GM18502 (cell line): ENCODE measurements around the gene CEP112.
A peak's percentile ranks its signal among the peaks of the same experiment; 100 is the strongest.

Source experiments
- ATAC-seq: cut with Tn5 transposase; IDR thresholded peaks from one replicate; pipeline ENCODE4 v1.9.1; 2021; ENCODE audit warnings: mild to moderate bottlenecking; ENCODE audit not compliant: unreplicated experiment, poor library complexity

The CEP112 gene

DNA sequence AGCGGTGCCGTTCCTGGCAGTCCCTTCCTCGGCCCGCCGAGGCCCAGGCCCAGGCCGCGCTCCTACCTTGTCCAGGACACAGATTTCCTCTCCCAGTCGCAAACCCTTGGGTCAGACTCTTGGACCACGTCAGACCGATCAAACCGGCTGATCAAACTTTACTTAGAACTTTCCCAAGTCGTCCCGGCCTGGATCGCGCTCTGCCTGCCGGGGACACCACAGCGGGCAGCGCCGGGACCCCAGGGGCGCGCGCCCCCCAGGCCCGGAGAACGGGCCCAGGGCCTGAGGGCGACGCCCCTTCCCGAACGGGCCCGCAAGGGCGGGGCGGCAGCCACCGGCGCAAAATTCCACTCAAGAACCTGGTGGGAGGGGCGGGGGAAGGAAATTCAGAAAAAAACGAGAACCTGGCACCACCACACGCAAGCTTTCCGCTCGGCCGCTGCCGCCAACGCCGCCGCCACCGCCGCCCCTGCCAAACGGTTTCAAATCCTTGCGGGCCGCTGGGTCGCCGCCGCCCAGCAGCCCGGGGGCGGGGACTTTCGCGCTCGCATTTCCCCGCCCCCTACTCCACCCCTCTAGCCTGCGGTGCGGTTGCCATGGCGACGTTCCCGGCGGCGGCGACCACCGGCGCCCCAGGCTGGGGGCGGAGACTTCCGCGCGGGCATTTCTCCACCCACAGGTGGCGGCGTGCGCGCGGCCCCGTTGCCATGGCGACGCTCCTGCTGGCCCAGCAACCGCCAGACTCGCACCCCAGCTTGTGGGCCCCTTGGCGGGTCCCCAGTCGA, at the start of gene CEP112:
Gene CEP112 (minus strand): TSS at position 541 of the 785 bp plus-strand sequence.
- ATAC-seq: peak; percentile 79

GRCh38 chr17:66240630-66241029, 48.7 kb upstream of the CEP112 start:
- no peak for ATAC-seq

DNA sequence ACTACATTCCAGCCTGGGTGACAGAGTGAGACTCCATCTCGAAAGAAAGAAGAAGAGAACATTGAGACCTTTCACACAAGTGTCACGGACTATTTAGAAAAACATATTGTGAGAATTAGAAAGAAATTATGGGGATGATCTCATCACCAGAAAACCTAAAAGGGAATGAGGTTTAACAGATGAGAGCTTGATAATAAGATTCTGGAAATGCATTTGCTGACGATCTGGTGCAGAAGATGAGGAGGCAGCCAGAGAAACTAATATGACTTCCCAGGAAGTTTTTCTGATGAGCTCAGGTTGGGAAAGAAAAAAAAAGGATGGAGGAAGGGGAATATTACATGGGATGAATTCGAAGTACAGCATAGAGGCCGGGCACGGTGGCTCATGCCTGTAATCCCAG, 48.1 kb upstream of the CEP112 start:
- no peak for ATAC-seq

DNA sequence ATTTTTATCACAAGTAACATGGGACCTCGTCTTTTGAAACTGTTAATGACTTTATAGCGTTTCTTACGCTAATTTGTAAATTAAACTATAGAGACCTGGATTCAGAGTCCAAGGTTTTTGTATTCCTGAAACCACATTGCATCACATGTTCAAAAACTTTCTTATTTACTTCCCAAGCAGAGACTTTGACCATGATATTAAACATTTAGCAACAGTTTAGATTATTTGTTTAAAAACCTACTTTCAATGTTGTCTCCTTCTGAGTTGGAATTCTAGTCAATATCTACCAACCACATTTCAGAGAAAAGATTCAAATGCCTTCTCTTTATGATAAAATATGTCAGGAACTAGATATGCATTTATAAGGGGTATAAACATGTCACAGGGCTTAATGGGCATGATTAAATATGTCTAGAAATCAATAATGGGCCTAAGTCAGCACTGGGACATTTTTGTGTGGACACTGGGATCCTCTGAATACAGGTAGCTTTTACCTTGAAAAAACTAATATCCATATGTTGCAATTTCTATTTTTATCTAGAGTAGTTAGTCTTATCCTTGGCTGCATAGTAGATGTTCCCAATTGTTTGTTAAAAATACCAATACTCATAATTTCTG, 43.6 kb upstream of the CEP112 start:
- ATAC-seq: no peak

GRCh38 chr17:66234611-66235010, 42.7 kb upstream of the CEP112 start:
- no peak for ATAC-seq

- ATAC-seq: no peak
These were observed 41.3 kb upstream of the CEP112 start for GRCh38 chr17:66233023-66233753.

DNA sequence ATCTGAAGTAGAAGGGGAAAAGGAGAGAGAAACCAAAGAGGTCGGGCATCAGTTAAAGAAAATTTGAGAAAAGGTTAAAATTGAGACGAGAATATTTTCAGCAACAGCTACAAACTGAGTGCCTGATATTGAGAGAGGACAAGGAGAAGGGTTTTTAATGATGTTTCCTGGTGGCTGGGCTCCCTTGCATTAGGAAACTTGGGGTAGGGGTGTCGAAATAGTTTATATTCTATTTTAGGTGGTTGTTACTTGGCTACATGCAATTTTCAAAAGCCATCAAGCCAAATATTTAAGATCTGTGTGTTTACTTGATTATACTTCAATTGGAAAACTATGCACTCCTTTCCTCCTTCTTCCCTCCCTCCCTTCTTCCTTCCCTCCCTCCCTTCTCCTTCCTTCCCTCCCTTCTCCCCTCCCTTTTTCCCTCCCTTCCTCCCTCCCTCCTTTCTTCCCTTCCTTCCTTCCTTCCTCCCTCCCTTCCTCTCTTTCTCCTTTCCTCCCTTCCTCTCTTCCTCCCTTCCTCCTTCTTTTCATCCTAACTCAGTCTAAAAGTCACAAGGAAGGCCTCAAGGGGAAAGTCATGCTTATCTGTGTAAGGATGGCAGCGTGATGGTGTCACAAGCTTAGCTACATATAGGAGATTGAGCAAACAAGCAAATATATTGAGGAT, 39.1 kb upstream of the CEP112 start:
- ATAC-seq: no peak

GRCh38 chr17:66229783-66230538, 38.0 kb upstream of the CEP112 start:
- no peak for ATAC-seq

DNA sequence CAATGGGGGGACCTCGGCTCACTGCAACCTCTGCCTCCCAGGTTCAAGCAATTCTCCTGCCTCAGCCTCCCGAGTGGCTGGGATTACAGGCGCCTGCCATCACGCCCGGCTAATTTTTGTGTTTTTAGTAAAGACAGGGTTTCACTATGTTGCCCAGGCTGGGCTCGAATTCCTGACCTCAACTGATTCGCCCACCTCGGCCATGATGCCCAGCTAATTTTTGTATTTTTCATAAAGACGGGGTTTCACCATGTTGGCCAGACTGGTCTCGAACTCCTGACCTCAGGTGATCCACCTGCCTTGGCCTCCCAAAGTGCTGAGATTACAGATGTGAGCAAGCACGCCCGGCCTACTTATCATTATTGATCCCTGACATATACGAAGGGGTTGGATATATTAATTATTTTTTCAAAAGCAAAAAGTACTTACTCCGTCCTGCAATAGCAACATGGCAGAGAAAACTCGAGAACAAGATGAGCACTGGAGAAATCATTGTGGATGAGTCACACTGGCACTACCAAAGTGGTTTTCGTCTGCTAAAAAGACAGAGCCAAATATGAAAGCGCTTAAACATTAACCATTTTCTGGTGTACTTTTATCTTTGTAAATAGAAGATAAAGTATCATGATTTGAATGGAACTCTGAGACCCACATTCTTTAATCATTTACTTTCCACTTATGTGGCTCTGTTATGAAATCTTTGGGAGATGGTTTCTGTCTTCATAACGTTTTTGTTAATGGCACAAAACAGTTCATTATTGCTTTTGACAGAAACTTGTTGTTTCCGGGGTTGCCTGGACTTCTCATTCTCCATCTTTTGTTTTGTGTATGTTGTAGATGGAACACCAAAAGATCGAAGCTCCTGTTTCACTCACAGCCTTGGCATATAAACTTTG, 37.2 kb upstream of the CEP112 start, which contains the start of gene APOH:
Gene APOH (minus strand): TSS at position 529 of the 896 bp plus-strand sequence. CDS start 36 bp downstream, at position 493.
- no peak for ATAC-seq

DNA sequence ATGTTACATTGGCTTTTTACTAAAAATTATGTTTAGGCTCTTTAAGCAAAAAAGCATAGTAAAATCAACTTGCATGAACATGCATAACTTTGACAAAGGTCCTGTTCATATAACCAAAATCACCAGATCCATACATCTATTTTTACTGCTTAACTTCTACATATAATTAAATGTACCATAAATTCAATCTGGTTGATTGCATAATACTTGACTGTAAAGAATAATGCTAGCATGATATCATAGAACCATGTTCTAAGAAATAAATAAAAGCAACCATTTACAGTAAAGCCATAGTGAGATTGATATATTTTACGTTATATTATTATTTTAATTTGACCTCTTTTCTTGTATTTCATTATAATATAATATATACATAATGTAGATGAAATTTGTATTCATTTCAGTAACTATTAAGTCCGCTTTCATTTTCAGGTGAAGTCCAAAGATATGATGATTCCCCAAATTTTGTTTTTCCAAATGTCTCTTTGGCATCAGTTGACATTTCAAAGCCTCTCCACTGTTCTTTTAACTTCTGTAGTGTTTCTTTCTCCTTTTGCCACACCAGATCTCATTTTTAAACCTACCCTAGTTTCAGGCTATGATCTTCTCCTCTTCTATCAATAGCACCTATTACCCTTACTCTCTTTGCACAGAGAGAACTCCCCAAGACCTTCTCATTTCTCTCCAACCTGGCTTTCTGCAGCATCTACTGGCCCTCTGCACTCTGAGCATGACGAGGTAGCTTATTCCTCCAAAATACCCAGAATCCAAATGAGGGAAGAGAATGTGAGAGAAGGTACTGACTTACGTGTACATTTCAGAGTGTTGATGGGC, 35.5 kb upstream of the CEP112 start:
- ATAC-seq: no peak

- ATAC-seq: no peak
These were observed 30.9 kb upstream of the CEP112 start for GRCh38 chr17:66222798-66223350.

- ATAC-seq: no peak
These were observed 30.0 kb upstream of the CEP112 start for GRCh38 chr17:66221755-66222530.

GRCh38 chr17:66221343-66221742, 29.4 kb upstream of the CEP112 start:
- ATAC-seq: no peak

DNA sequence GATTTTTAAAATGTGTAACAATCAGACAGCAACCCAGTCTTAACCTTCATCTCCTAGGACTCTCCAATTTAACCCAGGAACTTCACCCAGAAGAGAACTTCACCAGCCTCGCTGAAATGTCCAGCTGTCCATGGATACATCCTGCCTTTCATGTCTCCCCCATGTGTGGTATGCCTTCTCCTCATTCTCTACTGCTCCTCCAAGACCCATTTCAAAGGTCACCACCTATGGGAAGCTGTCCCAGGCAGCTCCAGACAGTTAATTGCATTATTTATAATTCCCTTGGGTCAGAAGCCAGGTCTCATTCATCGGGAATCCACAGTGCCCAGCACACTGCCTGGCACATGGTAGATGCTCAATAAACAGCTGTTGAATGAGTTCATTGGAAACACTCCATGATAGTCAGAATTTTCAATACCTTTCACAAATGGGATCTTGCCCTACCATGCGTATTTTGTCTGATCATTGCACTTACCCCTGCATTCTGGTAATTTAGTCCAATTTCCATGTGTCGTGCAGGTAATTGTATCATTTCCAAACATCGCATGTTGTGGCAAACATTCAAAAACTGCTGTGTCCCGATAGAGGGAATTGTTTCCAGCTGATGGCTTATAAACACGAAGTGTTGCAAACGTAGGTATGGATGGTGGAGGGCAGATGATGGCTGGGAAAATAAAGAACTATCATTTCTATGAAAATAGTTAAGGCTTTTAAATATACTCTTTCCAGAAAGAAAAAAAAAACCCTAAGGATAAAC, 28.3 kb upstream of the CEP112 start:
- no peak for ATAC-seq

GRCh38 chr17:66215529-66215911, 23.6 kb upstream of the CEP112 start:
- ATAC-seq: no peak

GRCh38 chr17:66214884-66215528, 23.1 kb upstream of the CEP112 start:
- ATAC-seq: no peak
